GM12878 (cell line): ENCODE results near the gene AP4B1. TPM values are rescaled to one million over a fixed set of nuclear protein-coding genes. Genes with fewer than 3 reads are reported as not detected.

Experiments used
- ATAC-seq: fragments of 200-7000 bp; cut with Tn5 transposase; 3 replicates; pipeline ENCODE4 v1.9.1; 2020; ENCODE audit warnings: mild to moderate bottlenecking, moderate library complexity
- BruUV-seq: library from RNA; stranded (reverse); fragments of 400-500 nt; replicated peaks from 2 replicates; lab custom pipeline; 2021; lab: Mats Ljungman, UMichigan
- CTCF ChIA-PET: fragments of 300-600 bp; sonication (Branson Sonifier 250); formaldehyde crosslinking; extraction: SDS; loops from one replicate; lab custom pipeline; 2021; ENCODE audit warnings: inconsistent platforms; lab: Yijun Ruan, JAX
- POLR2A ChIA-PET: fragments of 350-600 bp; formaldehyde crosslinking; extraction: SDS; loops from one replicate; lab custom pipeline; 2021; ENCODE audit warnings: inconsistent platforms; lab: Charles Lee
- RAD21 ChIA-PET: fragments of 300-600 bp; sonication (Branson Sonifier 250); formaldehyde crosslinking; loops from one replicate; lab custom pipeline; 2023; ENCODE audit warnings: antibody characterized with exemption; ENCODE audit not compliant: unreplicated experiment; lab: Charles Lee
- SMC1A ChIA-PET: fragments of 300-600 bp; sonication (Branson Sonifier 250); formaldehyde crosslinking; loops from one replicate; lab custom pipeline; 2023; ENCODE audit not compliant: unreplicated experiment, uncharacterized antibody; lab: Charles Lee
- DNase-seq: peaks from one replicate; pipeline ENCODE4 v3.0.0-alpha.2; 2011; ENCODE audit warnings: low read depth, low spot score
- FAIRE-seq: peaks from 3 replicates; lab custom pipeline; 2011; peaks lifted over from hg19 to GRCh38; lab: Jason Lieb, UNC
- H2AFZ ChIP-seq: 2 replicates; pipeline ENCODE4 v1.6.0; 2011; ENCODE audit warnings: low read depth, low read length, control low read depth; ENCODE audit not compliant: control insufficient read depth
- H3K27ac ChIP-seq: 2 replicates; pipeline ENCODE4 v1.5.1; 2011; ENCODE audit warnings: control low read depth; ENCODE audit not compliant: control insufficient read depth, insufficient read depth
- H3K27me3 ChIP-seq, 2 experiments: replicated peaks in 1 of 2; 2 replicates each; pipeline versions ENCODE4 v1.6.0 to v1.6.1; 2011; ENCODE audit warnings: low read length in 1 of 2; ENCODE audit not compliant: control insufficient read depth in 2 of 2, insufficient read depth in 2 of 2
- H3K36me3 ChIP-seq, 2 experiments: 2 replicates each; pipeline ENCODE4 v1.5.1; 2011; ENCODE audit warnings: low read length in 1 of 2; ENCODE audit not compliant: control insufficient read depth in 2 of 2, insufficient read depth in 2 of 2
- H3K4me1 ChIP-seq: 2 replicates; pipeline ENCODE4 v1.6.1; 2011; ENCODE audit warnings: mild to moderate bottlenecking, low read length, moderate library complexity, mixed read lengths; ENCODE audit not compliant: control insufficient read depth, insufficient read depth
- H3K4me2 ChIP-seq: 2 replicates; pipeline ENCODE4 v1.6.0; 2011; ENCODE audit warnings: control low read depth; ENCODE audit not compliant: control insufficient read depth, insufficient read depth
- H3K4me3 ChIP-seq: fragments of 200-600 bp; sonication (generic); 2 replicates; pipeline ENCODE4 v1.5.1; 2016
- H3K79me2 ChIP-seq: 2 replicates; pipeline ENCODE4 v1.6.0; 2011; ENCODE audit warnings: low read length; ENCODE audit not compliant: control insufficient read depth, insufficient read depth
- H3K9ac ChIP-seq: 2 replicates; pipeline ENCODE4 v1.8.0; 2011; ENCODE audit warnings: low read length, control low read depth, mixed read lengths; ENCODE audit not compliant: control insufficient read depth, insufficient read depth
- H3K9me3 ChIP-seq: replicated peaks from 3 replicates; pipeline ENCODE4 v1.5.1; 2011; ENCODE audit warnings: mild to moderate bottlenecking, low read length; ENCODE audit not compliant: control insufficient read depth, insufficient read depth
- H4K20me1 ChIP-seq: 2 replicates; pipeline ENCODE4 v1.6.0; 2011; ENCODE audit not compliant: control insufficient read depth, insufficient read depth
- ESRRA ChIP-seq: IDR thresholded peaks from 2 replicates; pipeline ENCODE4 v1.6.1; 2012; ENCODE audit warnings: mild to moderate bottlenecking, low read length, improper control_type of control experiment
- FOXM1 ChIP-seq: IDR thresholded peaks from 2 replicates; pipeline ENCODE4 v1.6.1; 2012; ENCODE audit warnings: low read depth, mild to moderate bottlenecking, inconsistent platforms, low read length, moderate library complexity
- JUNB ChIP-seq: IDR thresholded peaks from 2 replicates; pipeline ENCODE4 v1.6.1; 2016; ENCODE audit warnings: antibody characterized with exemption, mild to moderate bottlenecking
- POLR2AphosphoS2 ChIP-seq: IDR thresholded peaks from 2 replicates; pipeline ENCODE4 v1.6.1; 2011; ENCODE audit warnings: low read depth, mild to moderate bottlenecking, low read length, improper control_type of control experiment, moderate library complexity
- SMARCA5 ChIP-seq: fragments of 450-650 bp; IDR thresholded peaks from 2 replicates; pipeline ENCODE4 v1.6.1; 2017; ENCODE audit warnings: mild to moderate bottlenecking
- SUPT20H ChIP-seq: IDR thresholded peaks from 2 replicates; pipeline ENCODE4 v1.6.1; 2011; ENCODE audit warnings: low read depth, mild to moderate bottlenecking, low read length, moderate library complexity, borderline replicate concordance; ENCODE audit not compliant: control insufficient read depth
- ZBTB4 ChIP-seq: fragments of 450-650 bp; formaldehyde crosslinking; IDR thresholded peaks from 2 replicates; pipeline ENCODE4 v1.4.0; 2022; ENCODE audit warnings: mild to moderate bottlenecking, moderate library complexity
- whole genome bisulfite sequencing: methylation state at CpG from one replicate; pipeline ENCODE4 v1.1.6; 2016; ENCODE audit warnings: low lambda C conversion rate; ENCODE audit not compliant: insufficient replicate concordance, insufficient coverage; ENCODE audit errors: missing lambda C conversion rate; 5-methylcytosine and 5-hydroxymethylcytosine counted together
- in situ Hi-C: fragments of 300-500 bp; cut with MboI; formaldehyde crosslinking; loops from 9 replicates; pipeline ENCODE4 v1.14.3; 2018; ENCODE audit warnings: mixed read lengths
- intact Hi-C: fragments of 100-400 bp; cut with micrococcal nuclease; formaldehyde crosslinking; loops from one replicate; pipeline ENCODE4 v1.14.2; 2022; ENCODE audit not compliant: unreplicated experiment
- polyA plus RNA-seq, 11 experiments: library from polyadenylated mRNA; depleted of rRNA in 4 of 11; unstranded in 6 of 11; stranded (reverse) in 5 of 11; fragments of >200 nt; fragmentation: Nextera tagmentation in 4 of 11; fragmentation: Illumina TruSeq in 1 of 11; extraction: Ambion mirVana in 4 of 11; extraction: Trizol in 1 of 11; gene quantifications; 1 replicate in 1 of 11; 2 replicates in 10 of 11; pipeline versions ENCODE4 v1.2.1 to v1.2.3, GENCODE V29; 2011 to 2016; ENCODE audit warnings: inconsistent platforms in 2 of 11, missing spikeins in 2 of 11, low read depth in 1 of 11
- total RNA-seq, 4 experiments: library from RNA; depleted of rRNA in 3 of 4; stranded (reverse); fragments of >200 nt in 3 of 4; fragmentation: Illumina TruSeq in 1 of 4; extraction: Trizol in 1 of 4; gene quantifications; 2 replicates each; pipeline versions ENCODE4 v1.2.1 to v1.2.3, GENCODE V29; 2013 to 2021

Gene AP4B1
- total and polyA plus RNA-seq, 10 of the 15 experiments (the other 5 are each of a cell fraction or from before 2014, with no cell fraction given) = 27.2 to 61.0 (median 33.0) TPM

GRCh38 chr1:113951719-113952118 lies 47.1 kb upstream of the AP4B1 start:
- no peaks in the 10 kb centered on the region; the same call in 1 of the 2 replicates for H4K20me1 ChIP-seq
- TF ChIP-seq JUNB = no peak
- no peak for TF ChIP-seq SMARCA5
- no peak for TF ChIP-seq ESRRA
- TF ChIP-seq POLR2AphosphoS2 = no peak
- TF ChIP-seq FOXM1 = no peak
- no peak for TF ChIP-seq SUPT20H
- TF ChIP-seq ZBTB4 (CRISPR knock-in tag) = no peak
- no peak overlapping the region for H3K27ac ChIP-seq
- H2AFZ ChIP-seq = no peak overlapping the region
- H3K4me3 ChIP-seq = no peak overlapping the region
- POLR2A ChIA-PET = no interaction called here
- BruUV-seq = no TSS peak
- peaks cover 23% of the 10 kb centered on the region for H3K79me2 ChIP-seq
- in situ Hi-C loops (no loop called here), intact Hi-C loops (no loop called here)
- H3K4me2 ChIP-seq = no peak overlapping the region
- ATAC-seq (no peak; the same call in 2 of the 3 replicates), FAIRE-seq (no peak), DNase-seq (no peak)
- RAD21 ChIA-PET = interaction anchor here (1.4 to 1.9 kb wide), 3 partner anchors 21 to 166 kb away, joined by 5 read pairs; no protein-coding TSS in a partner anchor
- H3K9me3 ChIP-seq = no peaks in the 10 kb centered on the region
- H3K36me3 ChIP-seq = peaks cover 1 to 6% of the 10 kb centered on the region in 2 experiments
- CTCF ChIA-PET = interaction anchor here (1.2 to 1.9 kb wide), 7 partner anchors 11 to 118 kb away, joined by 4 to 9 read pairs (median 5); partner anchors contain the start of gene HIPK1
- peaks cover 14% of the 10 kb centered on the region for H3K4me1 ChIP-seq
- no peaks in the 10 kb centered on the region for H3K27me3 ChIP-seq
- 100% methylated on average over 2 of the region's 2 CpGs for WGBS
- no peak overlapping the region for H3K9ac ChIP-seq
- SMC1A ChIA-PET = interaction anchor here (0.7 to 2.5 kb wide), 12 partner anchors 9 to 210 kb away, joined by 3 to 18 read pairs (median 4); partner anchors contain the start of genes AP4B1 and HIPK1
